K562 (cell line): ENCODE data around the gene ABCA4. TPM values are rescaled to one million over a fixed set of nuclear protein-coding genes. Genes with fewer than 3 reads are reported as not detected.

Experiments used
- CHD1 ChIP-seq: fragments of 200-600 bp; sonication (generic); IDR thresholded peaks from one replicate; pipeline ENCODE4 v1.6.1; 2012; ENCODE audit warnings: mild to moderate bottlenecking, moderate library complexity, low read length, inconsistent platforms
- E2F3 ChIP-seq: fragments of 250-450 bp; sonication (Bioruptor Pico); IDR thresholded peaks from 2 replicates; pipeline ENCODE4 v1.4.0; 2020; ENCODE audit warnings: mild to moderate bottlenecking
- E4F1 ChIP-seq: fragments of 250-450 bp; sonication (Bioruptor Pico); IDR thresholded peaks from 2 replicates; pipeline ENCODE4 v1.5.0; 2021; ENCODE audit warnings: mild to moderate bottlenecking, borderline replicate concordance
- FOXO4 ChIP-seq: fragments of 450-650 bp; formaldehyde crosslinking; IDR thresholded peaks from 2 replicates; pipeline ENCODE4 v1.4.0; 2020; ENCODE audit warnings: mild to moderate bottlenecking, moderate library complexity
- GTF2F1 ChIP-seq: IDR thresholded peaks from 2 replicates; pipeline ENCODE4 v1.6.1; 2011; ENCODE audit warnings: low read depth, low read length, improper control_type of control experiment
- NR1H2 ChIP-seq: sonication (generic); formaldehyde crosslinking; IDR thresholded peaks from 2 replicates; pipeline ENCODE4 v1.4.0; 2020; ENCODE audit warnings: mild to moderate bottlenecking, missing genetic modification reagents
- RFX7 ChIP-seq: fragments of 250-450 bp; sonication (Bioruptor Pico); IDR thresholded peaks from 2 replicates; pipeline ENCODE4 v1.5.1; 2021; ENCODE audit warnings: mild to moderate bottlenecking
- SIN3B ChIP-seq: fragments of 450-650 bp; IDR thresholded peaks from 2 replicates; pipeline ENCODE4 v1.6.1; 2017; ENCODE audit warnings: low read depth, mild to moderate bottlenecking, moderate library complexity
- SPI1 ChIP-seq: IDR thresholded peaks from 2 replicates; pipeline ENCODE4 v1.6.1; 2011; ENCODE audit warnings: low read depth, low read length, control low read depth, borderline replicate concordance
- ZNF408 ChIP-seq: fragments of 250-450 bp; sonication (Bioruptor Pico); IDR thresholded peaks from 2 replicates; pipeline ENCODE4 v1.4.0; 2020; ENCODE audit warnings: low read depth, mild to moderate bottlenecking, moderate library complexity
- polyA plus RNA-seq, 8 experiments: library from polyadenylated mRNA; depleted of rRNA in 4 of 8; stranded (reverse) in 5 of 8; unstranded in 3 of 8; fragments of >200 nt; fragmentation: Nextera tagmentation in 2 of 8; fragmentation: Illumina TruSeq in 1 of 8; extraction: Ambion mirVana in 2 of 8; extraction: Trizol in 1 of 8; gene quantifications; 2 replicates each; pipeline versions ENCODE4 v1.2.1 to v1.2.3, GENCODE V29; 2011 to 2014; ENCODE audit warnings: inconsistent platforms in 1 of 8, missing spikeins in 1 of 8
- total RNA-seq, 7 experiments: library from RNA; depleted of rRNA in 6 of 7; stranded (reverse); fragments of >200 nt in 6 of 7; fragmentation: Illumina TruSeq in 2 of 7; extraction: Trizol in 2 of 7; gene quantifications; 2 replicates each; pipeline versions ENCODE4 v1.2.1 to v1.2.3, GENCODE V29; 2011 to 2021; ENCODE audit warnings: low replicate concordance in 1 of 7
- TF ChIP-seq, protein P1 (sequence below): fragments of 450-650 bp; formaldehyde crosslinking; conservative IDR thresholded peaks from 2 replicates; pipeline ENCODE4 v1.4.0; 2022; ENCODE audit warnings: mild to moderate bottlenecking, missing genetic modification characterization
- TF ChIP-seq, protein P2 (sequence below), 2 experiments: fragments of 450-650 bp; conservative IDR thresholded peaks; 2 replicates each; pipeline ENCODE4 v1.6.1; 2017; ENCODE audit warnings: mild to moderate bottlenecking in 2 of 2, moderate library complexity in 2 of 2

Gene ABCA4
- total and polyA plus RNA-seq, 9 of the 15 experiments (the other 6 are each of a cell fraction or from before 2014, with no cell fraction given): 0.01 to 0.04 TPM; not detected in 7

DNA sequence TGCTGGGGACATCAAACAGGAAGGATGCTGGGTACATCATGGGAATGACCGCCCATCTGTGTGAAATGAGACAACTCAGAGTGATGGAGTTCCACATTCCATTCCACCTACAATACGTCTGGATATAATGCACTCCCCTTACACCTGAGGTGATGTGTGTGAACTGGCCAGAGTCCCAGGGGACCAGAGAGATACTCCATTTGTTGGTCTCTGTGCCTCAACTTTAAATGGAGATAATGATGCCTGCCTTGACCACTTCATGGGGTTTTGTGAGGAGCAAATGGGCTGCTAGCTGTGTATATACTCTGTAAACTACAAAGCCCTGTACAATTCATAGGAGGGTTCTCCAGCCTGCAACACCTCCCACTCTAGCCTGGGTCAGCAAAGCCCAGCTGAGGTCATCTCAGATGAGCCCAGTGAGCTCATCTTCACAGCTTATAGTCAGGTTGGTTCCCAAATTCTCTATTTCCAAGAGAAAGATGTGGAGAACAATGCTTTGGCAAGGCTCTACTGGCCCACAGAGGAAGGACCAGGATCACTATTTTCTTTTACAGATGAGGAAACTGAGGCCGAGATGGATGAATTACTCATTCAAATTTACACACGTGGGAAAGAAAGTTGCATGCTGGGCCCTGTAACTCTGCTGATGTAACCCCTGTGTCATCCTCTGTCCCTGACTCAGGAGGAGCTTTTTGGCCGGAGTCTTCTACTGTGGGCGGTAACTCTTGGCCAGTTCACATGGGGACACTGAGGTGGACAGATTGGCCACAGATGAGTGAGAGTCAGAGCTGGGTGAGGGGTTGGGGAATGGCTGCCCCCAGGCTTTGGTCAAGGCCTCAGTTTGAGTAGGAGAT, 106.1 kb downstream of the ABCA4 start (continued):
- TF ChIP-seq E2F3 (CRISPR knock-in tag) (no peak), NR1H2 (no peak), E4F1 (CRISPR knock-in tag) (no peak), FOXO4 (CRISPR knock-in tag) (no peak), SIN3B (no peak), SPI1 (no peak), GTF2F1 (no peak), ZNF408 (CRISPR knock-in tag) (no peak), RFX7 (CRISPR knock-in tag) (no peak), CHD1 (no peak)
- TF ChIP-seq, protein P1, sequence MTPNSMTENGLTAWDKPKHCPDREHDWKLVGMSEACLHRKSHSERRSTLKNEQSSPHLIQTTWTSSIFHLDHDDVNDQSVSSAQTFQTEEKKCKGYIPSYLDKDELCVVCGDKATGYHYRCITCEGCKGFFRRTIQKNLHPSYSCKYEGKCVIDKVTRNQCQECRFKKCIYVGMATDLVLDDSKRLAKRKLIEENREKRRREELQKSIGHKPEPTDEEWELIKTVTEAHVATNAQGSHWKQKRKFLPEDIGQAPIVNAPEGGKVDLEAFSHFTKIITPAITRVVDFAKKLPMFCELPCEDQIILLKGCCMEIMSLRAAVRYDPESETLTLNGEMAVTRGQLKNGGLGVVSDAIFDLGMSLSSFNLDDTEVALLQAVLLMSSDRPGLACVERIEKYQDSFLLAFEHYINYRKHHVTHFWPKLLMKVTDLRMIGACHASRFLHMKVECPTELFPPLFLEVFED: no peak
- TF ChIP-seq, protein P2, sequence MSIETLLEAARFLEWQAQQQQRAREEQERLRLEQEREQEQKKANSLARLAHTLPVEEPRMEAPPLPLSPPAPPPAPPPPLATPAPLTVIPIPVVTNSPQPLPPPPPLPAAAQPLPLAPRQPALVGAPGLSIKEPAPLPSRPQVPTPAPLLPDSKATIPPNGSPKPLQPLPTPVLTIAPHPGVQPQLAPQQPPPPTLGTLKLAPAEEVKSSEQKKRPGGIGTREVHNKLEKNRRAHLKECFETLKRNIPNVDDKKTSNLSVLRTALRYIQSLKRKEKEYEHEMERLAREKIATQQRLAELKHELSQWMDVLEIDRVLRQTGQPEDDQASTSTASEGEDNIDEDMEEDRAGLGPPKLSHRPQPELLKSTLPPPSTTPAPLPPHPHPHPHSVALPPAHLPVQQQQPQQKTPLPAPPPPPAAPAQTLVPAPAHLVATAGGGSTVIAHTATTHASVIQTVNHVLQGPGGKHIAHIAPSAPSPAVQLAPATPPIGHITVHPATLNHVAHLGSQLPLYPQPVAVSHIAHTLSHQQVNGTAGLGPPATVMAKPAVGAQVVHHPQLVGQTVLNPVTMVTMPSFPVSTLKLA (conservative IDR thresholded peaks at IDR 0.05): no peak
